ENCODE data around the gene E2F7. TPM values are rescaled to one million over a fixed set of nuclear protein-coding genes. Genes with fewer than 3 reads are reported as not detected.

Gene E2F7
- total and polyA plus RNA-seq, 2 of the 4 experiments (the other 2 are of a cell fraction), result 6.0 to 8.1 TPM

- no peak overlapping the region for H3K56ac ChIP-seq (ENCODE audit: extremely low read depth, insufficient read depth, low read length)
- DNase-seq (peak; percentile 87), ATAC-seq (ENCODE audit: low read depth) (no peak)
- no peaks in the 10 kb centered on the region; the same call in 1 of the 2 replicates for H3K36me3 ChIP-seq (ENCODE audit: control insufficient read depth, insufficient read depth, low read length)
- H3K9me1 ChIP-seq (ENCODE audit: insufficient read depth, low read length), result peaks cover 12% of the 10 kb centered on the region
- peak overlapping the region; percentile 32 for H3K4me2 ChIP-seq (ENCODE audit: low read depth, low read length)
- no peak overlapping the region for H4K5ac ChIP-seq (ENCODE audit: low read depth, low read length)
- H3K4ac ChIP-seq (ENCODE audit: low read depth, low read length), result peak overlapping the region; percentile 0; the same call in 1 of the 2 replicates
- H3K9ac ChIP-seq (ENCODE audit: low read depth, low read length), result no peak overlapping the region
- H3K4me1 ChIP-seq (ENCODE audit: control insufficient read depth, insufficient read depth, low read length), result peaks cover 7% of the 10 kb centered on the region; the same call in 1 of the 2 replicates
- CTCF ChIA-PET, result no interaction called here
- no peak overlapping the region for H2BK15ac ChIP-seq (ENCODE audit: low read depth, low read length)
- peaks cover 42 to 52% of the 10 kb centered on the region in 2 experiments for H3K79me1 ChIP-seq (ENCODE audit: low read depth in 1 of 2, low read length in 2 of 2)
- H2BK5ac ChIP-seq (ENCODE audit: low read depth, low read length, poor library complexity, severe bottlenecking), result peak overlapping the region; percentile 66
- H2BK120ac ChIP-seq (ENCODE audit: low read depth, low read length), result 0 out of 2 replicates have a peak overlapping the region, but pooled peaks have one; percentile 27
- peak overlapping the region; percentile 26; the same call in 1 of the 2 replicates for H3K14ac ChIP-seq (replicated peaks; ENCODE audit: low read depth, low read length)
- peak overlapping the region; percentile 1; the same call in 1 of the 2 replicates for H3K18ac ChIP-seq (ENCODE audit: low read depth, low read length)
- no peaks in the 10 kb centered on the region for H4K20me1 ChIP-seq (ENCODE audit: insufficient read depth, low read length)
- 88% methylated on average over 6 of the region's 12 CpGs; no CpG with 5 or more reads in 1 of the 2 experiments for WGBS, 2 experiments (ENCODE audit: extremely low coverage in 2 of 2, insufficient read length in 1 of 2)
- in situ Hi-C loops (cut with MboI; ENCODE audit: low sequenced_read_pairs) (loop anchor here (10.0 to 25.0 kb wide), 2 partner anchors 622 to 874 kb away; no protein-coding TSS in a partner anchor), intact Hi-C loops (cut with micrococcal nuclease) (loop anchor here (10.0 kb wide), 1 partner anchor 882 kb away; no protein-coding TSS in a partner anchor), dilution Hi-C loops (cut with HindIII; ENCODE audit: low sequenced_read_pairs, unreplicated experiment) (no loop called here)
- BruUV-seq (replicated peaks), result no TSS peak
- H2AK5ac ChIP-seq (ENCODE audit: low read depth, low read length), result peak overlapping the region; percentile 5; the same call in 1 of the 2 replicates
- POLR2A ChIA-PET (ENCODE audit: unreplicated experiment), result no interaction called here
- H4K8ac ChIP-seq (ENCODE audit: low read depth in 2 of 2, low read length in 2 of 2), result peak overlapping the region in 1 of 2 experiments; percentile 29; a peak in 2 of 4 replicates
- no peak overlapping the region for H2AK9ac ChIP-seq (replicated peaks; ENCODE audit: low read depth, low read length, poor library complexity)
- peak overlapping the region; percentile 30; the same call in 1 of the 2 replicates for H3K23ac ChIP-seq (ENCODE audit: low read depth, low read length)
- H3K27me3 ChIP-seq (ENCODE audit: control insufficient read depth, insufficient read depth, low read length), result no peaks in the 10 kb centered on the region
- H3K4me3 ChIP-seq (ENCODE audit: insufficient read depth, low read depth, low read length), result peak overlapping the region; percentile 19; the same call in 1 of the 2 replicates
- TF ChIP-seq MXI1 (IDR thresholded peaks at IDR 0.05; ENCODE audit: borderline replicate concordance, low read depth, low read length) (0 out of 2 replicates have a peak, but pooled peaks have one; percentile 4), FOS (IDR thresholded peaks at IDR 0.05; ENCODE audit: low read depth, low read length) (peak; percentile 59), SMC3 (IDR thresholded peaks at IDR 0.05; ENCODE audit: low read depth, low read length) (no peak), RFX5 (IDR thresholded peaks at IDR 0.05; ENCODE audit: low read depth, low read length) (no peak), BHLHE40 (IDR thresholded peaks at IDR 0.05; ENCODE audit: low read depth, low read length) (0 out of 2 replicates have a peak, but pooled peaks have one; percentile 11)
- peak overlapping the region; percentile 16 for H2AFZ ChIP-seq (replicated peaks; ENCODE audit: low read length, poor library complexity)
- H2BK20ac ChIP-seq (ENCODE audit: low read depth, low read length), result peak overlapping the region; percentile 0; the same call in 1 of the 2 replicates
- no peak overlapping the region for H3K27ac ChIP-seq (ENCODE audit: insufficient read depth, low read length)
- no peaks in the 10 kb centered on the region for H3K9me3 ChIP-seq (ENCODE audit: control insufficient read depth, insufficient read depth, low read length)
- H4K91ac ChIP-seq (ENCODE audit: insufficient read depth, low read depth, low read length), result no peak overlapping the region
Observed at GRCh38 chr12:77062846-77063461, 2.4 kb downstream of the E2F7 start.

Measured in IMR-90 (cell line).